22Rv1 (cell line): ENCODE data around the gene DSCAM.

Experiments used
- H3K27ac ChIP-seq: fragments of 450-650 bp; 2 replicates; pipeline ENCODE4 v1.5.1; 2017
- ZFX ChIP-seq: fragments of 450-650 bp; IDR thresholded peaks from 2 replicates; pipeline ENCODE4 v1.6.1; 2017; ENCODE audit warnings: antibody characterized with exemption, borderline replicate concordance
- TF ChIP-seq, protein P1 (sequence below): fragments of 450-650 bp; IDR thresholded peaks from 2 replicates; pipeline ENCODE4 v1.5.1; 2017; ENCODE audit warnings: mild to moderate bottlenecking

Gene DSCAM

DNA sequence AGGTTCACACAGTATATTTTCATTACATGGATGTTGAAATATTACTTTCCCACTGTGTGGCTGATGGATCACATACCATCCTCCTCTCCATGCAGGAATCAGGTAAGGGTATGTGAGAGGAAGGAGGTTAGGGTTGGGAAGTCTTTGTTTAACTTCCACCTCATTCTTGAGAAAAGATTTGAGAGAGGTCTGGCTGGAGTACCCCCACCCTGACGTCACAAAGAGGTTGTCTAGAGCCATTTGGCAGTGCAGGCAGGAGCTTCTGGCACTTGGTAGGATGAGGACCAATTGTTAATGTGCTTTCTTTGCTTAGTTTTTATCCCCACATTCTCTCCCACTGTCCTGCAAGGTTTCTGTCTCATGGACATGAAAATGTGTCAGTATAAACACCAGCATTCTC, 356.6 kb downstream of the DSCAM start:
- TF ChIP-seq, protein P1, sequence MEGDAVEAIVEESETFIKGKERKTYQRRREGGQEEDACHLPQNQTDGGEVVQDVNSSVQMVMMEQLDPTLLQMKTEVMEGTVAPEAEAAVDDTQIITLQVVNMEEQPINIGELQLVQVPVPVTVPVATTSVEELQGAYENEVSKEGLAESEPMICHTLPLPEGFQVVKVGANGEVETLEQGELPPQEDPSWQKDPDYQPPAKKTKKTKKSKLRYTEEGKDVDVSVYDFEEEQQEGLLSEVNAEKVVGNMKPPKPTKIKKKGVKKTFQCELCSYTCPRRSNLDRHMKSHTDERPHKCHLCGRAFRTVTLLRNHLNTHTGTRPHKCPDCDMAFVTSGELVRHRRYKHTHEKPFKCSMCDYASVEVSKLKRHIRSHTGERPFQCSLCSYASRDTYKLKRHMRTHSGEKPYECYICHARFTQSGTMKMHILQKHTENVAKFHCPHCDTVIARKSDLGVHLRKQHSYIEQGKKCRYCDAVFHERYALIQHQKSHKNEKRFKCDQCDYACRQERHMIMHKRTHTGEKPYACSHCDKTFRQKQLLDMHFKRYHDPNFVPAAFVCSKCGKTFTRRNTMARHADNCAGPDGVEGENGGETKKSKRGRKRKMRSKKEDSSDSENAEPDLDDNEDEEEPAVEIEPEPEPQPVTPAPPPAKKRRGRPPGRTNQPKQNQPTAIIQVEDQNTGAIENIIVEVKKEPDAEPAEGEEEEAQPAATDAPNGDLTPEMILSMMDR: no peak
- no peak for TF ChIP-seq ZFX
- no peak overlapping the region for H3K27ac ChIP-seq

DNA sequence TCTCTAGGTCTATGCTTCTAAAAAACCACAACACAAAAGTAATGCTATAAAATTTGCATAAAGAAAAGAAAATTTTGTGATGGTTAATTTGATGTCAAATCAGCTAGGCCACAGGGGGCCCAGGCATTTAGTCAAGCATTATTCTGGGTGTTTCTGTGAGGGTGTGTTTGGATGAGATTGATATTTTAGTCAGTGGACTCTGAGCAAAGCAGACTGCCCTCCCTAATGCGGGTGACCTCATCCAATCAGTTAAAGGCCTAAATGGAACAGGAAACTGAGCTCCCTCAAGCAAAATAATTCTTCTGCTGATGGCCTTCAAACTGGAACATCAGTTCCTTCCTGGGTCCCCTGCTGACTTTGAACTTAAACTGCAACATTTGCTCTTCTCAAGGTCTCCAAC, 358.0 kb downstream of the DSCAM start:
- no peak for TF ChIP-seq ZFX
- TF ChIP-seq, protein P1: no peak
- H3K27ac ChIP-seq: no peak overlapping the region

DNA sequence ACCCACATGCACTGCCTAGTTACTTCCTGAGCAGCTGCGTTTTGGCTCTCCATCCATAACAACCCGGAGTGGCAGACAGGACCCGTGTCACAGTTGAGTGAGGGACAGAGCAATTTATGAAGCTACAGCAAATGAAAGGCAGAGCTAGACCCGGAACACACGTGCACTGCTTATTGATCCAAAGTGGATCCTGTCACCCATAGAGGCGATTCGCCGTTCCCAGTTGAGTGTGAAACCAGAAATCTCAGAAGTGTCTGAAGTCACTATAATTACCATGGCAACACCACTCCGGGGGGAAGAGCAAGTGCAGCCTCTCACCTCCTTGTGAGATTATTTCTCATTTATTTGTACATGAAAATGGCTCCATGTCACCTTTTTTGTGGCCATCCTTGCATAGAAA, 365.2 kb downstream of the DSCAM start:
- no peak for TF ChIP-seq ZFX
- TF ChIP-seq, protein P1: no peak
- no peak overlapping the region for H3K27ac ChIP-seq

DNA sequence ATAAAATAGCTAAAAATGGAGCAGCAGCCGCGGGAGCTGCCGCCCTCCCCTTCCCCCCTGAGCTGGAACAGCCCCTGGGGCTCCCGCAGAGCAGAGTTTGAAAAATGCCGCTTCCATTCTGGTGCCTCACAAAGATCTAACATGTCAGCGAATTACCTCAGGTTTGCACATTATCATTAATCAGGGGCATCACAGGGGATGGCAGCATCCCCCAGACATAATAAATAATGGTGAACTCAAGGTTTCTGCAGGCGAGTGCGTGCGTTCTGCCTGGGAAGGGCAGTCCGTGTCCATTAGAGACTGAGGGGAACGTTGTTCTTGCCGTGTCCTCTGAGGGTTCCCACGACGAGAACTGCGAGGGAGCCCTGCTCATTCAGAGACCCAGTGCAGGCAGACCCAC, 372.4 kb downstream of the DSCAM start:
- H3K27ac ChIP-seq: no peak overlapping the region
- no peak for TF ChIP-seq ZFX
- TF ChIP-seq, protein P1: no peak

DNA sequence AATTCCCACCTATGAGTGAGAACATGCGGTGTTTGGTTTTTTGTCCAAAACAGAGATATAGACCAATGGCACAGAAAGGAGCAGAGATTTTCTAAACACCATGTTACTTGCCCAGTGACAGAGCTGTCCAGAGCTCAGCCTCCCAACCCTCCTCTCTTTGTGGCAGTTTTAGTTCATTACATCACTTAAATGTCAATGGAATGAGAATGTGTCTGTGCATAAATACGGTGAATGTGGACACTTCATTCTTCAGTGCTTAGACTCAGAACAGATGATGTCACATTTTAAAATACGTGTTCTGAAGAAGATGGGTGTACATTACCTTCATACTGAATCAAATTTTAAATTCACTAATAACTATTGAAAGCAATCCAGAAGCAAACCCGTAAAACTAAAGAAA, 374.9 kb downstream of the DSCAM start:
- TF ChIP-seq ZFX: no peak
- TF ChIP-seq, protein P1: no peak

DNA sequence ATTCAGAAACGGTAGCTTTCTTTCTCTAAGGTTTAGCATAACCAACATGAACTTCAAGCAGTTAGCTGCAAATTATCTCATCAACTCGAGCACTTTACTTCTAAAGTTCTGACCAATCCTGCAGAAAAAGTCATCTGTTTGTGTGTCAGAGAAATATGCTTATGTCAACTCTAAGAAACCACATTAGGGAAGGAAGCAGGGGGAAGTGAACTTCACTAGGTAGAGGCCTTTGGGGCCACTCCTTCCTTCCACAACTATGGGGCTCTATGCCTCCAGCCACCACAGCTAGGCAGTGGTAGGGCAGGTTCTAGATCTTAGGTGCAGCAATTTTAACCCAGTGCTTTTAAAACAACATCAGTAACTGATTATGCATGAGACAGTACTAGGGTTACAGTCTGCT, 375.9 kb downstream of the DSCAM start:
- H3K27ac ChIP-seq: no peak overlapping the region
- TF ChIP-seq ZFX: no peak
- TF ChIP-seq, protein P1: no peak

More for the DNA sequence above, 374.9 kb downstream of the DSCAM start:
- H3K27ac ChIP-seq: no peak overlapping the region

DNA sequence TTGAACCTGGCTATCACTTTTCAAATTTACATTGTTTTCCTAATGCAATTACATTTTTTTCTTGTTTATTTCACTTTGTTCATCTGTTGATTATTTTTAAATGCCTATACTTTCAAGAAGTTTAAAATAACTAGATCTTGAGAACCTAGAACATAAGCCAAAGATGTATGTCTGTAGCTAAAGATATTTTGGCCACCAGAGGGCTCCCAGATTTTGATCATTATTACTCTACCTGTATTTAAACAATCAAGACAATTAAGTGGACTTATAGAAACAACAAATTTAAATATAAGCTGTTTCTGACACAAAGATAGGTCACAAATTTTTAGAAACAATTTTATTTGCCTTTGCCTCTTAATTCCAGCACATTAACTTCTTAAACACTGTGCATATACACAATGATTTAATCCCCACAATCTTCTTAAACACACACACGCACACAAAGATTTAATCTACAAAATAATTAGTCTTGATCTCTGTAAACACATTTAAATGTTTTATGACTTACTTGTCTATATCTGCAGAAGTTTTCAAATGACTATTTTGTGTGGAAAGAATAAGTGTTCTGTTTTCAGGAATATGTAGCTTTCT, 380.0 kb downstream of the DSCAM start:
- H3K27ac ChIP-seq: no peak overlapping the region

More for the DNA sequence above, 380.0 kb downstream of the DSCAM start:
- no peak for TF ChIP-seq ZFX
- TF ChIP-seq, protein P1: peak; percentile 80
